Pancreas (tissue), 10 donors: Measurements from ENCODE around the gene CCDC8. TPM values are rescaled to one million over a fixed set of nuclear protein-coding genes. Genes with fewer than 3 reads are reported as not detected.

Experiments
- ATAC-seq, 4 donors: fragments of 200-7000 bp; cut with Tn5 transposase; one replicate each; pipeline versions ENCODE4 v1.8.0 to v1.9.1; 2020; ENCODE audit warnings: mild to moderate bottlenecking in 4 of 4, moderate library complexity in 4 of 4
- DNase-seq, 6 donors: peaks; one replicate each; pipeline ENCODE4 v3.0.0-alpha.2; 2020
- FAIRE-seq: peaks from 2 replicates; lab custom pipeline; 2012; peaks lifted over from hg19 to GRCh38; lab: Jason Lieb, UNC
- H3K27ac ChIP-seq, 4 donors: fragments of 200-600 bp; sonication (generic); 1 replicate in 3 of 4; 2 replicates in 1 of 4; pipeline versions ENCODE4 v1.5.0 to v1.8.0; 2020
- H3K27me3 ChIP-seq, 4 donors: fragments of 200-600 bp; one replicate each; pipeline ENCODE4 v1.8.0; 2021
- H3K36me3 ChIP-seq, 3 donors: fragments of 200-600 bp; sonication (generic) in 1 of 3; one replicate each; pipeline versions ENCODE4 v1.5.0 to v1.8.0; 2020 to 2021
- H3K4me1 ChIP-seq, 3 donors: fragments of 200-600 bp; one replicate each; pipeline ENCODE4 v1.8.0; 2021
- H3K4me3 ChIP-seq, 4 donors: fragments of 200-600 bp; sonication (generic) in 2 of 4; one replicate each; pipeline versions ENCODE4 v1.5.0 to v1.8.0; 2020 to 2021
- H3K9me3 ChIP-seq, 4 donors: fragments of 200-600 bp; one replicate each; pipeline ENCODE4 v1.8.0; 2021
- CTCF ChIP-seq, 4 donors: fragments of 200-600 bp; sonication (generic) in 3 of 4; IDR thresholded peaks; one replicate each; pipeline versions ENCODE4 v1.5.0 to v1.8.0; 2021; ENCODE audit warnings: antibody characterized with exemption in 4 of 4
- WGBS, 2 donors: extraction: QIAGEN DNeasy Blood & Tissue Kit; methylation state at CpG; one replicate each; pipeline ENCODE4 v1.1.7; 2013; 5-methylcytosine and 5-hydroxymethylcytosine counted together
- intact Hi-C, 3 donors: fragments of 100-400 bp; cut with DNase I; formaldehyde crosslinking; loops; one replicate each; pipeline versions ENCODE4 v1.11.1 to v1.14.2; 2022
- polyA plus RNA-seq, 2 donors: library from polyadenylated mRNA; stranded (reverse); fragments of 200-250 nt; gene quantifications; one replicate each; pipeline ENCODE4 v1.2.3, GENCODE V29; 2013
- total RNA-seq, 6 donors: library from RNA; stranded (reverse); fragmentation: NEBNext Ultra II Directional in 4 of 6; extraction: Animal tissue kit (Norgen Biotek cat#: 25700) in 4 of 6; gene quantifications; one replicate each; pipeline versions ENCODE4 v1.2.1 to v1.2.4, GENCODE V29; 2021 to 2023
- donor health status: healthy with polysubstance abuse.
- donor health status: DM: no; HTN: no; CAD: no; lungs with moderate emphysema.
- donor health status: DM: no; HTN: no; CAD: no.
- donor health status: control.
- donor health status: control.
- donor health status: Bipolar disorder and iron deficiency.
- donor health status: DM: yes; HTN: yes; CAD: no.
- donor health status: DM: no; HTN: no; CAD: no.
- donor health status: DM: no; HTN: no; CAD: no.
- donor health status: DM: yes; HTN: yes; CAD: no.

The CCDC8 gene
- total and polyA plus RNA-seq, 8 donors = 8.2 to 22.0 (median 12.0) TPM

- Histone ChIP-seq H3K27me3 (no peaks in the 10 kb centered on the region), H3K36me3 (peaks cover 4 to 17% (median 12%) of the 10 kb centered on the region in 3 donors), H3K9me3 (no peaks in the 10 kb centered on the region), H3K4me1 (no peaks in the 10 kb centered on the region), H3K27ac (no peak overlapping the region), H3K4me3 (no peak overlapping the region)
- DNase-seq = peak in 2 of 6 donors; percentile 41 to 58
- no peak for TF ChIP-seq CTCF (IDR thresholded peaks at IDR 0.05)
- 94 to 95% methylated on average over 18 of the region's 18 CpGs for WGBS, 2 donors
- intact Hi-C loops = loop anchor here in 2 of 3 donors (5.0 kb wide), 3 partner anchors 96 to 109 kb away; no protein-coding TSS in a partner anchor
- no peak for FAIRE-seq
- ATAC-seq = peak in 1 of 4 donors; percentile 8
Observed at GRCh38 chr19:46390866-46391265, 22.5 kb downstream of the CCDC8 start.

GRCh38 chr19:46390121-46390858, 23.1 kb downstream of the CCDC8 start:
- peaks cover 4 to 17% (median 12%) of the 10 kb centered on the region in 3 donors for H3K36me3 ChIP-seq
- DNase-seq (peak in 2 of 6 donors; percentile 47 to 70), ATAC-seq (no peak), FAIRE-seq (no peak)
- no peaks in the 10 kb centered on the region for H3K4me1 ChIP-seq
- TF ChIP-seq CTCF (IDR thresholded peaks at IDR 0.05) = no peak
- 92 to 93% methylated on average over 16 of the region's 16 CpGs for WGBS, 2 donors
- no peak overlapping the region for H3K4me3 ChIP-seq
- no peak overlapping the region for H3K27ac ChIP-seq
- H3K27me3 ChIP-seq = no peaks in the 10 kb centered on the region
- H3K9me3 ChIP-seq = no peaks in the 10 kb centered on the region
- intact Hi-C loops = loop anchor here in 2 of 3 donors (5.0 kb wide), 3 partner anchors 97 to 108 kb away; no protein-coding TSS in a partner anchor

DNA sequence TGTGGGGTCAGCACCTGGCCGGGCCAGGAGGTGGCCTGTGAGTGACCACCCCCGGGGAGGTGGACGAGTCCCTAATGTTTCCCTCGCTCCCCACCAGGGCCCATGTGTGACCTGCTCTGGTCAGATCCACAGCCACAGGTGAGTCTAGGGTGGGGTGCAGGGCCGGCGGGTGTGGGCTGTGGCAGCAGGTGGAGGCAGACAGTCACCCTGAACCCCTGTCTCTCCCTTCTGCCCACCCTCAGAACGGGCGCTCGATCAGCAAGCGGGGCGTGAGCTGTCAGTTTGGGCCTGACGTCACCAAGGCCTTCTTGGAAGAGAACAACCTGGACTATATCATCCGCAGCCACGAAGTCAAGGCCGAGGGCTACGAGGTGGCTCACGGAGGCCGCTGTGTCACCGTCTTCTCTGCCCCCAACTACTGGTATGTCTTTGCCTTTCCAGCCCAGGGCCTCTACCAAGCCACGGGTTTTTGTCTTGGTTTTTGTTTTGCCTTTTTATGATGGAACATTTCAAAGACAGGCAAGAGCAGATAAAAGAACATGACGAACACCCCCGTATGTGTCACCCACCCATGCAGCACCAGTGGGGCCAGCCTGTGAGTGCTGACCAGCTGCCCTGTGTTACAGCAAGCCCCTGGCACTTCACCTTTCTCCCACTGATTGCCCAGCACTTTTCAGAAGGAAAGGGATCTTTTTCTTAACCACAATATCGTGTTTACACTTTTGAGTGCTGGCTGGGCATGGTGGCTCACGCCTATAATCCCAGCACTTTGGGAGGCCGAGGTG, 24.9 kb downstream of the CCDC8 start:
- Histone ChIP-seq H3K9me3 (no peaks in the 10 kb centered on the region), H3K4me3 (no peak overlapping the region), H3K27me3 (no peaks in the 10 kb centered on the region), H3K27ac (no peak overlapping the region), H3K36me3 (peaks cover 4 to 26% (median 22%) of the 10 kb centered on the region in 3 donors), H3K4me1 (no peaks in the 10 kb centered on the region)
- ATAC-seq = no peak
- intact Hi-C loops = no loop called here
- no peak for FAIRE-seq
- no peak for TF ChIP-seq CTCF (IDR thresholded peaks at IDR 0.05)
- DNase-seq = peak in 2 of 6 donors; percentile 43 to 64
- 93% methylated on average over 23 to 25 of the region's 25 CpGs for WGBS, 2 donors

GRCh38 chr19:46387713-46388130, 25.6 kb downstream of the CCDC8 start:
- no peak for ATAC-seq
- H3K36me3 ChIP-seq = peaks cover 4 to 30% (median 22%) of the 10 kb centered on the region in 3 donors
- H3K4me3 ChIP-seq = no peak overlapping the region
- no peaks in the 10 kb centered on the region for H3K9me3 ChIP-seq
- FAIRE-seq = no peak
- H3K27me3 ChIP-seq = no peaks in the 10 kb centered on the region
- 95 to 96% methylated on average over 10 of the region's 10 CpGs for WGBS, 2 donors
- H3K27ac ChIP-seq = no peak overlapping the region
- intact Hi-C loops = no loop called here
- DNase-seq = peak in 1 of 6 donors; percentile 30
- TF ChIP-seq CTCF (IDR thresholded peaks at IDR 0.05) = no peak
- no peaks in the 10 kb centered on the region for H3K4me1 ChIP-seq
